Stimulated activated CD8-positive, alpha-beta memory T cell treated with anti-CD3 and anti-CD28 coated beads, Interleukin-2, amount 100 ng/mL, for 1 hour (primary cell): ENCODE data around the gene SAP130.

Source experiments
- DNase-seq, 2 donors: peaks; one replicate each; pipeline ENCODE4 v3.0.0-alpha.2; 2020; ENCODE audit warnings: low read depth in 2 of 2

The SAP130 gene

DNA sequence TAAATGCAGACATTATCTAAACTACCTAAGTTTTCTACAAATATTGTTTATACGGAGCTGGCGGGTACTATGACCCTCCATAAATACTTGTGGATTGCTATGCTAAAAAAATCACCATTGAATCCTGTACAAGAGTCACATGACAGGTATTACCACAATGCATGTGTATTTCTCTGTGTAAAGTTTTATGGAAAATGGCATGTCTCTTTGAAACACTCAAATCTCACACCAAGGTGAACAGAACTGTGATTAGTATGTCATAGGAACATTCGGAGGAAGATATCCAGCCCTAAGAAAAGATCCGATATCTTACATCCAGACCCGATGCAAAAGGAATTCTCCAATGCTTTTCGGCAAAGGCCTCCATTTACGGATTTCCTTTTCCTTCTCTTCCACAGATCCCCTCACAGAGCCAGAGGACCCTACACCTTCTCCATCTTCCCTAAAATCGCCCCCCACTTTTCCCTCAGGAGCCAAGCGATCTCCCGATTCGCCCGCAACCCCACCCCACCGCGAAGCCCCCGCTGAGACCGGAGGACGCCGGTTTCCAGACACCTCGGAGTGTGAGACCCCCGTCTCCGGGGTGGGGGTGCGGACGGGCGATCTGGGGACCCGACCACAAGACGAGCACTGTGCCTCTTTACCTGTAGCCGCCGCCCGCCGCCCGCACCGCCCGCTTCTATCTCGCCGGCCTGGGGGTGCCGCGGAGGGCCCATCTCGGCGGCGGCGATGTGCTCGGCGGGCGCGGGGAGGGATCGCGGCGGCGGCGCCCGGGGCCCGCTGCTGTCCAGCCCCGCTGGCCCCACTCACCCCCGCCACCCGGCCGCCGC, 1.2 kb downstream of the SAP130 start:
- DNase-seq = no peak

DNA sequence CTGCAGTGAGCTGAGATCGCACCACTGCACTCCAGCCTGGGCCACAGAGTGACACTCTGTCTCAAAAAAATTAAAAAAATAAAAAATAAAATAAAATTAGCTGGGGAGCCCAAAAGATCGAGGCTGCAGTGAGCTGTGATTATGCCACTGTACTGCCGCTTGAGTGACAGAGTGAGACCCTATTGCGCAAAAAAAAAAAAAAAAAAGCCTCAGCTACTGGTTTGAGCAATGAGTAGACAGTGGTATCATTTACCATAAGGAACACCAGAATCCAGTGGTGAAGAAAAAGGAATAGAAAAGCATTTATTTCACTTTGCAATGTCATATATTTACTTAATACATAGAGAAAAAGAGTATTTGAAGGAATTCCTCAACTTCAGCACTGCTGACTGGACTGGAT, 3.0 kb downstream of the SAP130 start:
- DNase-seq = no peak

DNA sequence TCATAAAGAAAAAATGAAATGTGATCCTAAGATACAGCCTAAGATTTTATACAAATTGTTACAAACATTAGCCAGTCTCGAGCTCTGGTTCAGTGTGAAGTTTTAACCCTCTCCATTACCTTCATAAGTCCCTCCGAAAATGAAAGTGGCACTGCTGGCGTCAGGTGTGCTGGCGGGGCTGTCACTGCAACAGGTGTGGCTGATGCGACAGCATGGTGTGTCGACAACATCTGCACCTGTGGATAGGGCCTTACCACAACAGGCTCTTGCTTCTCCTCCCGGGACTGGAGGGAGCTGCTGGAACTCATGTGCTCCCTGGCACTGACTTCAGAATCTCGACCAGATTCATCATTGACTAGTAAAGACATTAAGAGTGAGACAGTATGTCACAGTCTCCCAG, 10.3 kb downstream of the SAP130 start:
- no peak for DNase-seq

DNA sequence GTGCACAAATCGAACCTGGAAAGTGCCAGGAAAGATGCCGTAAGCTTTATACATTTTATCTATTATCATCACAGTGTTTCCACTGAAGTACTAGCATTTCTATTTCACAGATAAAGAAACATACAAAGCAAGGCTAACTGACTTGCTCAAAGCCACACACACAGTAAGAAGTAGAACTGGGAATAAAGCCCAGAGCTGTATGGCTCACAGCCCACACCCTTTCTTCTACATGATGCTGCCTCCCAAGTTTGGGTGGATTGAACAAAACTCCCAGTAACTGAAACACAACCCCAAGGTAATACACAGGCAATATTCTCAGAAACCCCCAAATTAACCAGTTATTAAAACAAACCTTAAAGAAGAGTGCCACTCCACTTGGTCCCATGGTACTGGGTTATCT, 11.2 kb downstream of the SAP130 start:
- no peak for DNase-seq

DNA sequence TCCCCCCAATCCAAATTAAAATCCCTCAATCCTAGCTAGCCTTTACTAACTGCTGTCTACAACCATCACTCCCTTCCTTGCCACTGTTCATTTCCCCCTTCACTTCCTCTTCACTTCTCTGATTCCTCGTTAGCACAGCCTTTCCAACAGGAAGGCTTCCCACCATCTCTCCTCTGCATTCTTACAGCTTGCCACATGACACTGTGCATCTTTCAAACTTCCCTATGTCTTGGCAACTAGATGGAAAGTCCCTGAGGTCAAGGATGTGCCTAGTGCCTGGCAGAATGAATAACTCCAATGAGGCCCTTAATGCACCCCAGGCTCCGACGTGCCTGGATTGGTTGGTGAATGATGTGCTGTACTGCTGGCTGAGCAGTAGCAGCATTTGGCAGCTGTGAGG, 15.2 kb downstream of the SAP130 start:
- DNase-seq = no peak

DNA sequence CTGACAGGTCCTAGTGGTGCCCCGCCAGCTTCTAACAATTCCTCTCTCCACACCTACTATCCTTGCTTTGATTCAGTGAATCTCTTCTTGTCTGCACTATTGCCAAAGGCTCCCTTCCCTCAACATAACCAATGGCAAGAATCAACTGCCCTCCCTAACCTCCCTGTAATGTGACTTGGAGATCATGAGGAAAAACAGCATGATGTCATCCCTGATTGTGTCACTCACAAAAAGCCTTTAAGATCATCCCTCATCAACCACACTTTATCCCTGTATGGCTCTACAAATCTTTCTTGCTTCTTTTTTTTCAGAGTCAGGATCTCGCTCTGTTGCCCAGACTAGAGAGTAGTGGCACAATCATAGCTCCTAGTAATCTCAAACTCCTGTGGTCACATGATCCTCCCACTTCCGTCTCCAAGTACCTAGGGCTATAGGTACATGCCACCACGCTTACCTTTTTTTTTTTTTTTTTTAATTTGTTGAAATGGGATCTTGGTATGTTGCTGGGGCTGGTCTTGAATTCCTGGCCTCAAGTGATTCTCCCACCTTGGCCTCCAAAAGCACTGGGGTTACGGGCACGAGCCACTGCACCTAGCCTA, 19.7 kb downstream of the SAP130 start:
- no peak for DNase-seq

DNA sequence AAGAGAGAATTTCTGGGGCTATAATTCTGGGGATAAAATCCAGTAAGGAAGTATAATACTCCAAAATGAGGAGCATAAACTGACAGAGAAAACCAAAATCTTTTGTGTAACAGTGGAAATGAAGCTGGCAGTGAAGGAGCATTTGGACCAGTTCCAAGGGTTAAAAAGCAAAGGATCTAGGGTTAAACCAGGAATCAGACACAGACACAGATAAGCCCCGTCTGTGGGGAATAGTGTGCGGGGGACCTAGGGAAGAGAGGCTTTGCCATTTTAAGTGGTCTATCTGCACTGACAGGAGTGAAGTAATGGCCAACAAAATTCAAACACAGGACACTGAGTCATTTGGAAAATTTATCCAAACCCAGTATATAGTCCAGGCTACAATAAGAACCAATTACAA, 23.4 kb downstream of the SAP130 start:
- DNase-seq = no peak

DNA sequence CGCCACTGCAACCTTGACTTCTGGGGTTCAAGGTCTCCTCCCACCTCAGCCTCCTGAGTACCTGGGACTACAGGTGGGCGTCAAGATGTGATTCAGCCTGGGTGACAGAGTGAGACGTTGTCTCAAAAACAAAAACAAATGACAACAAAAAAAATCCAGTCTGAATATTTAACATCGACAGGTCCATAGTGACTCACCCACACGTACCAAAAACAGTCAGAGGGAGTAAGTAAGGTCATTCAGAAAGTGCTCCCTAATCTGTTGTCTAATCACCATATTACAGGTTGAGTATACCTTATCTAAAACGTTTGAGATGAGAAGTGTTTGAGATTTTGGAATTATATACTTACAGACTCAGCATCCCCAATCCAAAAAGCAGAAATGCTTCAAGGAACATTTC, 24.4 kb downstream of the SAP130 start:
- DNase-seq = no peak

DNA sequence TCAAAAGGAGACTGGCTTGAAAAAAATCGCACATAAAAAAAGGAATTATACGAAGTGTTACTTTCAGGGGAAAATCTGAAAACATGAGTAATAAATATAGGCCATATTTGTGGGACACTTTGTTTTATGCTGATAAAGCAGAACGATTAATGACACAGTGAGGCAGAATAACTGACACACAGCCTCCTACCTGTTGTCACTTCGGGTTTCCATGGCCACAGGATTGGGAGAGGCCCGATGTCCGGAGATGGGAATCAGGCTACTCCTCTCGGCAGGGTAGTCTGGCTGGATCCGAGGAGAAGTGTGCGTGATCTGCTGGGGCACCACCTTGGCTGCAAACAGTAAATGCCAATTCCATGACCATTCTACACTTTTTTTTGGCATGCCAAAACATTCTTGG, 31.7 kb downstream of the SAP130 start:
- DNase-seq = no peak

DNA sequence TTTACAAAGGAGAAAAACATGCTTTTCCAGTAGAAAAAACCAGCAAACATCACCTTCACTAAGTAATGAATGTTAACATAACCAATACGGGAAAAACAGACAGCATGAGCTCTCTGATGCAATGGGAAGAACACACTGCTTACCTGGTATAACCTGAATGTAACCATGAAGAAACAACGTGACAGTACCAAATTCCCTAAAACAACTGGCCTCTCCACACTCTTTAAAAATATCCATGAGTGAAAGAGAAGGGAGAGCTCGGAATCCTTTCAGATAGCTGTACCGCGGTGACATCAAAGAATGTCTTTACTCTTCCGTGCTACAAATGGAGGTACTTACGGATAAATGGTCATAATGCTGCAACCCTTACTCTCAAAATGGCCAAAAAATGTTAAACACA, 32.1 kb downstream of the SAP130 start:
- DNase-seq = no peak

DNA sequence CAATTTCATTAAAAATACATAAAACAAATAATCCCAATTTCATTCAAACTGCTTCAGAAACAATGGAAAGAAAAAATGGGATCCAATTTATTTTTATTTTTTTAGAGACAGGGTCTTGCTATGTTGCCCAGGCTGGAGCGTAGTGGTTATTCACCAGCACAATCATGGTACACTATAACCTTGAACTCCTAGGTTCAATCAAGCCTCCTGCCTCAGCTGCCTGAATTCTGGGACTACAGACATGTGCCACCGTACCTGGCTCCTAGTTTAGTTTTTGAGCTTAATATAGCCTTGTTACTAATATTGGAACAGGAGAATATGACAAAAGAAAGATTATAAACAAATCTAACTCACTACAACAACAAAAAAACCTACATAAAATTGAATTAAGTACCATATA, 34.2 kb downstream of the SAP130 start:
- DNase-seq = no peak

DNA sequence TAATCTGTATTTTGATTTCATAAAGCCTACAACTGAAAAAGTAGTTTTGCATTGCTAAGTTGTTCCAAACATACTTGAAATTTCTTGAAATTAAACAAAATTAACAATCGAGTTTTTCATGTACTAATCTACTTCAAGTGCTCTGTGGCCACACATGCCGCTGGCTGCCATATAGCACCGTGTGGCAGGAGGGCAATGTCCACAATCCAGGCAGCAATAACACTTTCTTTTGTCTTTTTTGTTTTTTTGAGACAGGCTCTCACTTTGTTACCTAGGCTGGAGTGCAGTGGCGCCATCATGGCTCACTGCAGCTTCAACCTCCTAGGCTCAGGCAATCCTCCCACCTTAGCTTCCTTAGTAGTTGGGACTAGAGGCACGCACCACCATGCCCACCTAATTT, 36.1 kb downstream of the SAP130 start:
- DNase-seq = no peak

DNA sequence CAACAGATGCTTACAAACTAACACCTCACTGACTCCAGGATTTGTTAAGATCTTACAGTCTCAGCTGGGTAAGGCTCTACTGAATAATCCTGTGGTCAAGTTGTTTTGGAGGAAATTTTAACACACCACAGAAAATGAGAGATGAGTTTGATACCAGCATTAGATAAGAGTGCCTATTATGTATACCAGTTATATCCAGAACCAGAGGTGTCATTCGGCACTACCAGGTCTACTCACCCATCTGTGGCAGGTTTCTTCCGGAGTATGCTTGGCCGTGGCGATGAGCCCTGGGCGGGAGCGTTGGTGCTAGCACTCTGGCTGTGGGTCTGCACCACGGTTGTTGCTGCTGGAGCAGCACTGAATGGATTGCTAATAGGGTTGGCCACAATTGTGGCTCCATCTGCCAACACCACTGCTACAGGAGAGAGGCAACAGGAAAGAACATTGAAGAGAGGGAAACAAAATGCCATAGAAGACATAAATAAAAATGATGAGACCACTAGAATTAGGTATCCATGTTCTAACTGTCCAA, 41.2 kb downstream of the SAP130 start:
- no peak for DNase-seq

DNA sequence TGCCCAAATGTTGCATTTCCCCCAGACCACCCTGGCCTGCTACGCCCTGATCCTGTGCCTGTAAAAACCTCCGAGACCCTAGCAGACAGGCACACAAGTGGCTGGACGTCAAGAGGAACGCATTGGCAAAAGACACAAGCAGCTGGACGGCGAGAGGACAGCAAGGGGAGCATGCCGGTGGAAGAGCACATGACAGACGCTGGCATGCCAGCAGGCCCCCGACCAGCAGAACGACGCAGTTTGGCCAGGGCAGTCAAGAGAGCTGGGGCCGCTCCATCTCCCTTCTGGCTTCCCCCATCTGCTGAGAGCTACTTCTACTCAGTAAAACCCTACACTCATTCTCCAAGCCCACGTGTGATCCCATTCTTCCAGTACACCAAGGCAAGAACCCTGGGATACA, 42.1 kb downstream of the SAP130 start:
- no peak for DNase-seq

DNA sequence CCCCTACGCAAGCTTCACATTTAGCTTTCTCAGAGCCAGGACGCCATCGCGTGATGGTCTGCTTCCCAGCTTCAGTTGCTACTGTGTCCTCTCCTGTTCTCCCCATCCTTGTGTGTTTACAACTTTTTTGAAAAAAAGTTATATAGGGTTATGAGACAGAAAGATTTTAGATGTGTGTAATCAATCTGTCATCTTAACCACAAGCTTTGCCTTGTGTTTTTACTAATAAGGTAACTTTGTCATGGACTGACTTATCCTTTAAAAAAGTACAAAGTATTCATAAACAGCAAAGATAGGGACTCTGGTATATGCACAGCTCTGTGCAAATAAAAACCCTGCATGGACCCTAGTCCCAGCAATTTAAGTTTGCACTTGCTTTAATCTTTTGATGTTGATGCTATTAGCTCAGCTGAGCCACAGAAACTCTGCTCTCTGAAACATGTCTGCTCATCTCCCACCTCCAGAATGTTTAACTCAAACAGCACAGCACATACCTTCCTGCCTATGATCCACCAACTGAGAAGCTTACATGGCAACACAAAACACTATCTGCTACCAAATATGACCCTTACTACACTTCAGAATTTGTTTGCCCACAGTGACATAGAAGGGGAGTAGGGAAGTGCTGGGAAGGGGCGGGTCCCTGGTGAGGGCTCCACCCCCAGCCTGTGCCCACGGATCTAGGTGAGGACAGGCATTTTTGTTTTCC, 42.7 kb downstream of the SAP130 start:
- no peak for DNase-seq

DNA sequence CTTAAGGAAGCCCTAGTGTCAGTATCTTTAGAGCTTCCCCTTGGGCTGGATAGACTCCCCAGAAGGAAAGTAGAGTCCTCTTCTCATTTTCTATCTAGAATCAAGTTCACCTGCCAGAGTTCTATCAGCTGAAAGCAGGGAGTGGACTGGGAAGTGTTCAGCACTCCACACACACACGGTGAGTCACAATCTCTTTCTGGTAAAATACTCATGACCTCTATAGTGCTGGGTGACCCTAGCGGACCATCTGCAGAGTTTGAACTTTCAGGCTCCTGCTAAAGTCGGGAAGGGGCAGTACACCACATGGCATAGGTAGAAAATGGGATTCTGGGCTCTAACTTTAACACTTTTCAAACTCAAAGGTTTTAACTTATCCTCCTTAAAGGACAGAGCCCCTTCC, 43.3 kb downstream of the SAP130 start:
- no peak for DNase-seq

DNA sequence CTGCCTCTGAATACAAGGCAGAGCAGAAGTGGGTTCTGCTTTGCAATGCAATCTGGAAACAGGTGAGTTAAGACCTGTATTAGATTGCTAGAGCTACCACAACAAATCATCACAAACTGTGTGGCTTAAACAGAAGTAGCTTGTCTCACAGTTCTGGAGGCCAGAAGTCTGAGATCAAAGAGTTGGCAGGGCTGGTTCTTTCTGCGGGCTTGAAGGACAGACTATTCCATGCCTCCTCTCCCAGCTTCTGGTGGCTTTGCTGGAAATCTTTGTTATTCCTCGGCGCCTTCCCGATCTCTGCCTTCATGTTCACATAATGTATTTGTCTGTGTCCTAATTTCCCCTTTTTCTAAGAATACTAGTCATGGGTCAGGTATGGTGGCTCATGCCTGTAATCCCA, 58.4 kb downstream of the SAP130 start:
- no peak for DNase-seq

DNA sequence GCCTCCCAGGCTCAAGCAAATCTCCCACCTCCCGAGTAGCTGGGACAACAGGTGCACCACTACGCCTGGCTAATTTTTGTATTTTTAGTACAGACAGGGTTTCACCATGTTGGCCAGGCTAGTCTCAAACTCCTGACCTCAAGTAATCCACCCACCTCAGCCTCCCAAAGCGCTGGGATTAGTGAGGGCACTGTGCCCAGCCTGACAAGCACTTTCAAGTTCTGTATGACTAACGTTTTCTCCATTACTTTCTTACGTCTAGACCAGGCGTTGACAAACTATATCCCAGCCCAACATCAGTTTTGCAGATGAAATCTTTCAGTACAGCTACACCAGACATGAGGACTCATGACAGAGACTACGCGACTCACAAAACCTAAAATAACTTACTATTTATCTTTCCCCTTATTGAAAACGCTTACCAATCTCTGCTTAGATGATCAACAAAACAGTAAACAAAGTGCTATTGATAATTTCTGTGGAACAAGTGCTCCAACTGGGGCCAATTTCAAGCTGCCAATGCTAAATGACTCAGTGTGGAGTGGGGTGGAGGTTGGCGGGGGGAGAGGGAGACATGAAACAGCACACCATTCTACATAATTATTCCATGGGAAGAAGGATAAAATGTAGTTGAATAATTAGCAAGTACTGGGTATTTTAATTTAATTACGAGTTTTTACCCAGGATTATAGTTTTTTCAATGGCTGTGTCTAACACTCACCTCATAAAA, 59.1 kb downstream of the SAP130 start:
- DNase-seq = no peak

DNA sequence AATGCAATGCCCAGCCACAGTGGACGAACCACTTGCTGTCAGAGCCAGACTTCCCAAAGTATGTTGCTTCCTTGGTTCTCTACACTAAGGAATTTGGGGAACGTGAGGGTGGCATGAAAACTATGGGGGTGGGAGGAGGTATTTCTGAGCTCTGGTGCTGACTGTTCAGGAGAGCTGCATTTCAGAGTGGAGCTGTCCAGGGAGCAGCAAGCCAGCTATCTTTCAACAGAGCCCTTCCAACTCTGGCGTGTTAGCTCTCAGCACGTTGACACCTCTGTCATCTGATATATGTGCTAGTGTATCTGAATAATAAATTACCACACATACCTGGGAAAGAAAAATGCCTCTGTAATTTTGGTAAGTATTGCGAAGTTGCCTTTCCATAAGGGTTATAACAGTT, 66.1 kb downstream of the SAP130 start:
- DNase-seq = no peak

DNA sequence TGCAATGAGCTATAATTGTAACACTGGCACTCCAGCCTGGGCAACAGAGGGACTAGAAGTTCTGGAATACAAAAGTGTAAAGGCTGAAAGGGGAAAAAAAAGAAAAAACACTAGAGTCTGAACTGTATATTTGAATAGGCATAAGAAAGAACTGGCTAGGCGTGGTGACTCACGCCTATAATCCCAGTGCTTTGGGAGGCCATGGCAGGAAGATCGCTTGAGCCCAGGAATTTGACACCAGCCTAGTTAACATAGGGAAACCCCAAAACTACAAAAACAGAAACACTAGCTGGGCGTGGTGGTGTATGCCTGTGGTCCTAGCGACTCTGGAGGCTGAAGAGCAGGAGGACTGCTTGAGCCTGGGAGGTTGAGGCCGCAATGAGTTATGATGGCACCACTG, 70.6 kb downstream of the SAP130 start:
- no peak for DNase-seq

DNA sequence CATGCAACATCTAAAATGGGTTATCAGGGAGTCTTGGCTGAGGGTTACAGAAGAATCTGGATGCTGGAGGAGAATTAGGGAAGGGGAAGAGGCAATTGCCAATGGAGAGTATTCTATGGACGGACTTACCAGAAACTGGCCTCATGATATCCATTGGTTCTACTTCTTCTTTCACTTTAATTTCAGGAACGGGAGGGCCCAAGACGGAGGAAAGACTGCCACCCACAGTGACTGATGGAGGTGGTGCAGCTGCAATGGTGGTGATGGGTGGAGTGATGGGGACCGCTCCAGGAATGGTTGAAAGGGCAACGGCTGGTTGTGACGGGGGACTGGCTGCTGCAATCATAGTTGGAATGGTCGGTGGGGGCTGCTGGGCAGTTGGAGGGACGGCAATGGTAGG, 73.0 kb downstream of the SAP130 start:
- no peak for DNase-seq

DNA sequence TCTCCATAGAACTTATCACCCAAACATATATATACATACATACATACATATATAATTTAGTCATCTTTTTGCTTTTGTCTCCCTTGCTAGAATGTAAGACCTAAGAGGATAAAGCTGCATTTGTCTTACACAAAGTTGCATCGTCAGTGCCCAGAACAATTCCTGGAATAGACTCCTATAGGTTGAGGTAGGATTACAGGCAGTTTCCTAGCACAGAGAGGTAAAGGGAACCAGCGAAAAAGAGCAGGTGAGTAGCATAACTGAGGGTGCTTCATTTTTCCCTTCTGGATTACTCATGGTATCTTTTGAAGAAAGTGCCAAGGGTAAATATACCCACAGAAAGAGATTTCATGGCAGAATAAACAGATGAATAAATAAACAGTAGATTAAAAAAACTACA, 74.0 kb downstream of the SAP130 start:
- no peak for DNase-seq
